ENCODE results near the gene PDCD11. TPM values are rescaled to one million over a fixed set of nuclear protein-coding genes. Genes with fewer than 3 reads are reported as not detected.
"Not testable (repeated sequence)": the region's sequence is repeated elsewhere in the genome, so short reads cannot be mapped to it uniquely, and the experiment has no call there.

Gene PDCD11
- total RNA-seq, 3 donors from 2014 or later (not counting 1 experiment from before 2014, with no cell fraction given), result 25.5 to 30.9 (median 29.5) TPM

GRCh38 chr10:103353281-103353680 is 43.1 kb upstream of the PDCD11 start:
- 73% methylated on average over 2 of the region's 2 CpGs for WGBS (ENCODE audit: insufficient coverage)
- no peaks in the 10 kb centered on the region for H3K9me3 Mint-ChIP-seq
- intact Hi-C loops (cut with micrococcal nuclease), result no loop called here

DNA sequence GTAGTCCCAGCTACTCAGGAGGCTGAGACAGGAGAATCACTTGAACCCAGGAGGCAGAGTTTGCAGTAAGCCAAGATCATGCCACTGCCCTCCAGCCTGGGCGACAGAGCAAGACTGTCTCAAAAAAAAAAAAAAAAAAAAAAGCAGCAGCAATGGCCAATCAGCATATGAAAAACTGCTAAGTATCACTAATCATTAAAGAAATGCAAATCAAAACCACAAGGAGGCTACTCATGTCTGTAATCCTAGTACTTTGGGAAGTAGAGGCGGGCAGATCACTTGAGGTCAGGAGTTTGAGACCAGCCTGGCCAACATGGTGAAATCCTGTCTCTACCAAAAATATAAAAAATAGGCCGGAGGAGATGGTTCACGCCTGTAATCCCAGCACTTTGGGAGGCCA is 41.9 kb upstream of the PDCD11 start:
- H3K27ac ChIP-seq (ENCODE audit: low read length); ATAC-seq; H3K36me3 Mint-ChIP-seq; DNase-seq; H3K4me1 Mint-ChIP-seq; H3K9me3 Mint-ChIP-seq; intact Hi-C loops (cut with micrococcal nuclease); H3K4me3 ChIP-seq (ENCODE audit: low read length); H3K27me3 Mint-ChIP-seq (ENCODE audit: low read depth in 2 of 2); H3K4me3 Mint-ChIP-seq; H3K9me3 ChIP-seq (ENCODE audit: control insufficient read depth, insufficient read depth, low read length); H3K4me1 ChIP-seq (ENCODE audit: control insufficient read depth, insufficient read depth, low read length); H3K27me3 ChIP-seq (ENCODE audit: control insufficient read depth, insufficient read depth, low read length); H3K27ac Mint-ChIP-seq; H3K36me3 ChIP-seq (ENCODE audit: control insufficient read depth, insufficient read depth, low read length): not testable (repeated sequence)
- WGBS (ENCODE audit: insufficient coverage), result 94% methylated on average over 4 of the region's 4 CpGs

More at GRCh38 chr10:103353281-103353680, 43.1 kb upstream of the PDCD11 start:
- no peaks in the 10 kb centered on the region for H3K9me3 ChIP-seq (ENCODE audit: control insufficient read depth, insufficient read depth, low read length)
- Mint-ChIP-seq H3K27me3 (ENCODE audit: low read depth in 2 of 2) (no peaks in the 10 kb centered on the region), H3K36me3 (no peaks in the 10 kb centered on the region), H3K4me1 (peaks cover 0 to 5% of the 10 kb centered on the region in 2 donors), H3K27ac (no peak overlapping the region), H3K4me3 (no peak overlapping the region)
- no peak overlapping the region for H3K4me3 ChIP-seq (ENCODE audit: low read length)
- no peaks in the 10 kb centered on the region for H3K27me3 ChIP-seq (ENCODE audit: control insufficient read depth, insufficient read depth, low read length)
- no peak for DNase-seq
- TF ChIP-seq CTCF (IDR thresholded peaks at IDR 0.05), result no peak
- H3K27ac ChIP-seq (ENCODE audit: low read length), result no peak overlapping the region
- no peak for ATAC-seq
- peaks cover under 1% of the 10 kb centered on the region for H3K36me3 ChIP-seq (ENCODE audit: control insufficient read depth, insufficient read depth, low read length)
- peaks cover 10% of the 10 kb centered on the region for H3K4me1 ChIP-seq (ENCODE audit: control insufficient read depth, insufficient read depth, low read length)

- Histone ChIP-seq H3K27me3 (ENCODE audit: control insufficient read depth, insufficient read depth, low read length) (no peaks in the 10 kb centered on the region), H3K27ac (ENCODE audit: low read length) (no peak overlapping the region), H3K9me3 (ENCODE audit: control insufficient read depth, insufficient read depth, low read length) (no peaks in the 10 kb centered on the region), H3K4me3 (ENCODE audit: low read length) (no peak overlapping the region), H3K4me1 (ENCODE audit: control insufficient read depth, insufficient read depth, low read length) (peaks cover 4% of the 10 kb centered on the region), H3K36me3 (ENCODE audit: control insufficient read depth, insufficient read depth, low read length) (no peaks in the 10 kb centered on the region)
- Mint-ChIP-seq H3K27me3 (ENCODE audit: low read depth in 2 of 2) (no peaks in the 10 kb centered on the region), H3K27ac (no peak overlapping the region), H3K4me1 (no peaks in the 10 kb centered on the region), H3K4me3 (no peak overlapping the region), H3K36me3 (no peaks in the 10 kb centered on the region), H3K9me3 (no peaks in the 10 kb centered on the region)
- intact Hi-C loops (cut with micrococcal nuclease), result no loop called here
- no peak for TF ChIP-seq CTCF (IDR thresholded peaks at IDR 0.05)
- DNase-seq (no peak), ATAC-seq (no peak)
- 87% methylated on average over 4 of the region's 5 CpGs for WGBS (ENCODE audit: insufficient coverage)
Observed at GRCh38 chr10:103355906-103356599, 40.4 kb upstream of the PDCD11 start.

- ATAC-seq; DNase-seq; intact Hi-C loops (cut with micrococcal nuclease); H3K27ac Mint-ChIP-seq; H3K27me3 Mint-ChIP-seq (ENCODE audit: low read depth in 2 of 2); H3K4me1 ChIP-seq (ENCODE audit: control insufficient read depth, insufficient read depth, low read length); H3K4me3 Mint-ChIP-seq; H3K27ac ChIP-seq (ENCODE audit: low read length); H3K9me3 ChIP-seq (ENCODE audit: control insufficient read depth, insufficient read depth, low read length); H3K4me3 ChIP-seq (ENCODE audit: low read length); H3K36me3 Mint-ChIP-seq; H3K27me3 ChIP-seq (ENCODE audit: control insufficient read depth, insufficient read depth, low read length); H3K36me3 ChIP-seq (ENCODE audit: control insufficient read depth, insufficient read depth, low read length); H3K9me3 Mint-ChIP-seq; H3K4me1 Mint-ChIP-seq: not testable (repeated sequence)
- 91% methylated on average over 3 of the region's 4 CpGs for WGBS (ENCODE audit: insufficient coverage)
Observed at GRCh38 chr10:103359493-103359892, 36.9 kb upstream of the PDCD11 start.

DNA sequence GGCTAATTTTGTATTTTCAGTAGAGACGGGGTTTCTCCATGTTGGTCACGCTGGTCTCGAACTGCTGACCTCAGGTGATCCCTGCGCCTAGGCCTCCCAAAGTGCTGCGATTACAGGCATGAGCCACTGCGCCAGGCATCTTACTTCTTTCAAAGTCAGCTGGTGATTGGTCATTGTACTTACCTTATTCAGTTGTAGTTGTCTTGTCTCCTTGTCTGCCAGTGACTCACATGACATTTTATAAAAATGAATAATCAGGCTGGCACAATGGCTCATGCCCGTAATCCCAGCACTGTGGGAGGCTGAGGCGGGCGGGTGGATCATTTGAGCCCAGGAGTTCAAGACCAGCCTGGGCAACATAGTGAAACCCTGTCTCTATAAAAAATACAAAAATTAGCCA is 35.6 kb upstream of the PDCD11 start:
- not testable (repeated sequence) for H3K4me1 ChIP-seq (ENCODE audit: control insufficient read depth, insufficient read depth, low read length); H3K36me3 ChIP-seq (ENCODE audit: control insufficient read depth, insufficient read depth, low read length); ATAC-seq; H3K4me3 ChIP-seq (ENCODE audit: low read length); H3K27me3 Mint-ChIP-seq (ENCODE audit: low read depth in 2 of 2); H3K27me3 ChIP-seq (ENCODE audit: control insufficient read depth, insufficient read depth, low read length); DNase-seq; H3K27ac Mint-ChIP-seq; H3K9me3 Mint-ChIP-seq; H3K36me3 Mint-ChIP-seq; H3K4me3 Mint-ChIP-seq; H3K27ac ChIP-seq (ENCODE audit: low read length); H3K4me1 Mint-ChIP-seq; H3K9me3 ChIP-seq (ENCODE audit: control insufficient read depth, insufficient read depth, low read length)
- intact Hi-C loops (cut with micrococcal nuclease), result loop anchor here (10.0 kb wide), 1 partner anchor 716 kb away; the partner anchor contains the start of gene TRIM8
- 95% methylated on average over 9 of the region's 9 CpGs for WGBS (ENCODE audit: insufficient coverage)
